Daoy (cell line): ENCODE data around the gene GLB1L. TPM values are rescaled to one million over a fixed set of nuclear protein-coding genes. Genes with fewer than 3 reads are reported as not detected.

Experiments used
- DNase-seq: peaks from one replicate; pipeline ENCODE4 v3.0.0-alpha.2; 2015; ENCODE audit warnings: low read depth
- total RNA-seq: library from RNA; depleted of rRNA; stranded (reverse); fragments of >200 nt; shearing (Covaris generic); gene quantifications from 2 replicates; pipeline ENCODE4 v1.2.3, GENCODE V29; 2014

GLB1L gene
- total RNA-seq, 1 experiment from 2014 or later = 3.2 TPM

DNA sequence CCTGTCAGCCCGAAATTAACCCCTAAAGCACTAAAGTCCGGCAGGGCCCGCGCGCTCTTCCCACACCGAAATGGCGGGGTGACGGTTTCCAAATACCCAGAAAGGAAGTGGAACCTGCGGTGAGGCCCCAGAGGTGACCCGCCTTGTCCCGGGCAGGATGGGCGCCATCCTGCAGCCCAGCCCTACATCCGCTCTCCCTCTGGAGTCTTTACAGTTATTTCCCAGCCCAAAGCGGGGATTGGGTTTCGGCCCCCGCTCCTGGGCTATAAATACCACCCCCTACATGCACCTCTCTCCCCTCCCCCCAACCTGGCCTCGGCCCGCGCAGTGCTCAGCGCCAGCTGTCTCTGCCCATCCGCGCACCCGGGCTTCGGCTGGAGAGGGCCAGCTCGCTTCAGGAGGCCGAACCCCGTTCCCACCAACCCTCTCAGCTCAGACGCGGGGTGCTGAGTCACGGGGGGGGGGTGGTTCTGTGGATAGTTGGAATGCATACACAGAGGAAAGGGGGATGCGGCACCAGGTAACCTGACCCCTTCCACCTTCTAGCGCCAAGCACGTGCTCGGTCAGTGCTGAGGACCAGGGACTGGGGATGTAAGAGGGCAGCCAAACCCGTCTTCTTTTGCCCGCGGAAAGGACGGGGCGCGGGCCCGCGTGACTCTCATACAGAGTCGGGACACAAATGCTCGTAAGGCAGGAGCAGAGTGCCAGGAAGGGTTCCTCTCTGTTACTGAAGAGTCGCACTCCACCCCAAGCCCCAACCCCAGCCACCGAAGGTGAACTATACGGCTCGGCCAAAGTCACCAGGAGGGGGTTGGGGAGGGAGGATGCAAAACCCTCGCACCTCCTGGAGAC, 7.9 kb upstream of the GLB1L start, which contains the start of gene TUBA4B:
Gene TUBA4B, plus strand, starts transcription at position 344 of the 853 bp plus-strand sequence. Its CDS starts 165 bp downstream, at position 509.
- peak; percentile 81 for DNase-seq

- no peak for DNase-seq
Observed at GRCh38 chr2:219252570-219252899, 7.3 kb upstream of the GLB1L start.

GRCh38 chr2:219252084-219252483, 6.8 kb upstream of the GLB1L start:
- DNase-seq = peak; percentile 28

DNA sequence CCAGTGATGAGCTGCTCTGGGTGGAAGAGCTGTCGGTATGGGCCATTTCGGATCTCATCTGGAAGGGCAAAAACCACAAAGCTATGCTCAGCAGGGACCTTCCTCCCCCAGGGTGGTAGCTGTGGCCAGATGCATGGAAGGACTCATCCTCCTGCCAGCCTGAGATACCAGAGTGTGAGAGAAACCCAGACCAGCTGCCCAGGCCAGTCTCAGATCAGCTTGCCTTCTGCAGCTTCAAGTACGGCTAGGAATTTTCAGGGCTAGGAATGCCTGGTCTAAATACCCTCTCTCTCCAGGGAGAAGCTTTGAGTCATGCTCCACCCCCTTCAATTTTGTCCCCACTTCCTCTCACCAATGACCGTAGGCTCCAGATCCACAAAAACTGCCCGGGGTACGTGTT, 6.4 kb upstream of the GLB1L start:
- peak; percentile 35 for DNase-seq

GRCh38 chr2:219250049-219250781, 5.0 kb upstream of the GLB1L start:
- DNase-seq = no peak

DNA sequence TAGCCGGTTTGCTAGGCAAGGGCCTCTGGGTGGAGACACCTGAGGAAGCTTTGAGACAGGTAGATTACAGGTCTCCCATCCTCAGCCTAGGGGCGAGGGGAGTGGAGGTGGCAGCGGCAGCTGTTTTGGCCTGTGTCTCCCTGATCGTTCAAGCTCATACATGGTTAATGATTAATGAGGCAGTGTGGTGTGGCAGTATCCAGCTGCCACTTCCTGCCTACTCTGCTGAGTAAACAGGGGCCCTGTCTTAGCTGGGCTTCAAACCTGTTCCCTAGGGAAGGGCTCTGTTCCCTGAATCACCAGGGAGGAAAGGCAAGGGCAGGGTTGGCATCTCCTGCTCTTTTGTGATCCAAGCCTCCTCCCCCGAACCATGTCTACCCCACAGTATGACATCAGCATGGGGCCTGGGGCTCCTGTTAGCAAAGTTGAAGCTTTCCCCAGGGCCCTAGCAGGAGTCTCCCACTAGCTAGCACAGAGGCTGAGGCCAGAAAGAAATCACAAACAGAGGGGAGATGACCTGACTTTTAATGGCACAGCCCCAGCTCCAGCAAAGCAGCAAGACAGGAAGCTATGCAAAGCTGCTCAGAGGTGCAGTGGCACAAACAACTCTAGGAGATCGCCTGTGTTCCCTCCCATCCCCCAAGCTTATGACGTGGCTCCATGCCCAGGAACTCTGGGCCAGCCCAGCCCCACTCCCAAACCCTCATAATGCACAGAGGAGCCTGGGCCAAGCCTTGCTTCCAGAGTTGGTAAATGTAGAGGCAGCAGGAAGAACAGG, 4.1 kb upstream of the GLB1L start:
- peak; percentile 89 for DNase-seq

GRCh38 chr2:219248845-219249202, 3.6 kb upstream of the GLB1L start:
- DNase-seq = no peak

DNA sequence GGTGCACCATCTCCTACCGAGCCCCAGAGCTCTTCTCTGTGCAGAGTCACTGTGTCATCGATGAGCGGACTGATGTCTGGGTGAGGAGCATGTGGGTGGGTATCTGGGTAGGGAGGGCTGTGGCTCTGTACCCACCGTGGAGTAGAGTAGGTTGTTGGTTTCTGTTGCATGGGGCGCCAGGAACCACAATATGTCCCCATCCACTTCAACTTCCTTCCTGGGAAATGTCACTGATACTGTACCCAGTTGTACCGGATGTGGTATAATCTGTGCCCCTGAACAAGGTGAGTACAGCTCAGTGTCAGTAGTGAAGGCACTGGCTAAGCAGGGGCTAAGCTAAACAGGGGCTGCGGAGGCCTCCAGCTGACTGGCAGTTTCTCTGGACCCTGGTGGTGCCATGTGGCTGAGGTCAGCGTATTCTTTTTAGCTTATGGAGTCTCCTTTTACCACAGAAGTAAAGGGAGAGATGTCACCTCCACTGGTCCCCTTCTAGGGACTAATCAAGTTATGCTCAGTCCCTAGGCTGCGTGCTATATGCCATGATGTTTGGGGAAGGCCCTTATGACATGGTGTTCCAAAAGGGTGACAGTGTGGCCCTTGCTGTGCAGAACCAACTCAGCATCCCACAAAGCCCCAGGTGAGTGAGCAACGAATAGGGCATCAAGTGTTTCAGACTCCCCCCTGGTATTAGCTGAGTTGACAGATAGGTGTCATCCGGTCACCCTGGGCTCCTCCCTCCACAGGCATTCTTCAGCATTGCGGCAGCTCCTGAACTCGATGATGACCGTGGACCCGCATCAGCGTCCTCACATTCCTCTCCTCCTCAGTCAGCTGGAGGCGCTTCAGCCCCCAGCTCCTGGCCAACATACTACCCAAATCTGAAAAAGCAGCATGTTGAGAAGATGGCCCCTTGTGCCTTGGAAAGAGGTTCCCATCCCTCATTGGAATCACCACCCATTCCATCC, 2.7 kb upstream of the GLB1L start:
- no peak for DNase-seq

DNA sequence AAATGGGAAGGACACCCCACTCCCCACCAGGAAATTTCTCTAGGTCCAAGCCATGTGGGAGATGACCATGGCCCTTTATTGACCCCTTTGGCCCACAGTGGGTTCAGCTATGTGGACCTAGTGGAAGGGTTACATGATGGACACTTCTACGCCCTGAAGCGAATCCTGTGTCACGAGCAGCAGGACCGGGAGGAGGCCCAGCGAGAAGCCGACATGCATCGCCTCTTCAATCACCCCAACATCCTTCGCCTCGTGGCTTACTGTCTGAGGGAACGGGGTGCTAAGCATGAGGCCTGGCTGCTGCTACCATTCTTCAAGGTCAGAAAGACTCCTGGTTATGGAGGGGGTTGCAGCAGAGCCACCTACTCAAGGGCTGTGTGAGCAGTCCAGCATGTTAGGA, 1.3 kb upstream of the GLB1L start:
- DNase-seq = no peak

- no peak for DNase-seq
Observed at GRCh38 chr2:219245899-219246230, 621 bp upstream of the GLB1L start.

GRCh38 chr2:219244789-219245147, 476 bp downstream of the GLB1L start:
- DNase-seq = no peak

GRCh38 chr2:219243291-219243761, 1.9 kb downstream of the GLB1L start:
- no peak for DNase-seq

GRCh38 chr2:219234331-219234730, 10.9 kb downstream of the GLB1L start:
- no peak for DNase-seq

DNA sequence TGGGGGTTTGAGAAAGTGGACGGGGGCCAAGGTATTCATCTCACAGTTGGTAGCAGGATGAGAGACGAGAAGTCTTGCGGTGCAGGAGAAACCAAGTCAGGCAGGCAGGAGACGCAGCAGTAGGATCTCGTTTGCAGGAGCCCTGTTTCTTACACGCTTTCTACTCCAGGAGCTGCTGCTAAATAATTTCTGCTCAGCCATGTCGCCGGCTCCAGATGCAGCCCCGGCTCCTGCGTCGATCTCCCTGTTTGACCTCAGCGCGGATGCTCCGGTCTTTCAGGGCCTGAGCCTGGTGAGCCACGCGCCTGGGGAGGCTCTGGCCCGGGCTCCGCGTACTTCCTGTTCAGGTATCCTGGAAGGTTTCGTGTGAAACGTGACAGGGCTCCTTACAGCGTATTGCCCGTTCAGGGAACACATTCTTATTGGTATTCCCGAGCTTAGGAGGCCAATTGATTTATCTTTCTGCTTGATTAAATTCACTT, 15.1 kb downstream of the GLB1L start:
- DNase-seq = peak; percentile 46

- DNase-seq = peak; percentile 99
Observed at GRCh38 chr2:219229305-219230058, 15.8 kb downstream of the GLB1L start, which contains the start of the genes ANKZF1 and ATG9A. Gene ANKZF1 (plus strand): TSS chr2:219229806. CDS start chr2:219230258, 452 bp downstream. Gene ATG9A (minus strand): TSS chr2:219229636. CDS start chr2:219228024, 1,612 bp downstream.

DNA sequence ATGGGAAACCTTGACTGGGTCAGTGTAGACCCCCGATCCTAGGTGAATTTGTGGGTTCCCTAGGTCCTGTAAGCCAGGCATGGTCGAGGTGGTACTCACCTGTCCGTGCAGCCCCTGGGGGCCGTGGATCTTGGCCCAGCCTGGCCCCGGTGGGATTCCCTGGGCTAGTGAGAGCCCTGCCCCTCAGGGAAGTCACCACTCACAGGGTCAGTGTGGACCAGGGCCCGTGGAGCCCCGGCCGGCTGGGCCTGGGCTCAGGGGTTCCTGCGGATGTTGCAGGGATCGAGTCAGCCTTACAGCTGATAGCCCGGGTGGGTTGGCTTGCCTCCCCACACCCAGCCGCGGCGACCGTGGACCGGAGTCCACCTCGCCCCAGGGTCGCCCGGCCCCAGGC, 16.3 kb downstream of the GLB1L start:
- DNase-seq = no peak

DNA sequence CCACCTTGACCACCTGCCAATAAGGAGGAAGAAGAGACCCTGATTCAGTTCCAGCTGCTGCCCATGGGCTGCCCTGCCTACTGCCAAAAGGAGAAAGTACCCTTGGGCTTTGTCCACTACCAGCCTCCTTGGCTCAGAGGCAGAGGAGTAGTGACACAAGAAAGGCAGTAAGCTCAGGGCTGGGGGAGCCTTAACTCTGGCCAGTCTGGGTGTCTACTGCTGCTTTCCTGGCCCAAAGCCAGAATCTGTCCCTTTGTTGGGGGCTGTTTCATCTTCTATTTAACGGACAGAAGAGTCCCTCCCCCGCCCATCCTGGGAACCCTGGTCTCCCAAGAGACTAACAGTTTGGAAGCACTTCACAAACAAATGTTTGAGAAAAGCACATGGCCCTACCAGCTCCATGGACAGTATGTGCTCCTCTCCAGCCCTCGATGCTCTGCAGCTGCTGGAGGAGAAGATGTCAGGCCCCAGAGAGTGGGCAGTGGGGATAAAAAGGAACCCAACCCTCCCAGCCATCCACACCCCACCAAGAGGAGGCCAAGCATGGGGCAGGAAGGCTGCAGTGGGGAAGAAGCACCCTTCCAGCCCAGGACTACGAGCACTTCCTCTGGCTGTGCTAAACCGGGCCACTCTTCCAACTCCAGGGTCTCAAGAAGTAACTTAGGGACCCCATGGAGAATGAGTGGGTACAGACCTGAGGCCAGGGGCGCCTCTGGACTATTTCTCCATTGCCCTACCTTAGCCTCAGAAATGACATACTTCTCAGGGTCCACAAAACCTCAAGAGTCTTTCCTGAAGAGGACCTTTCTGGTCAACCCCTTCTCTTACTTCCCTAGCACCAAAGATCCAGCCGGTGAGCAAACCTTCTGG, 17.0 kb downstream of the GLB1L start:
- DNase-seq = no peak

GRCh38 chr2:219225350-219225749, 19.9 kb downstream of the GLB1L start:
- DNase-seq = no peak
